ENCODE measurements around the gene BTBD9. TPM values are rescaled to one million over a fixed set of nuclear protein-coding genes. Genes with fewer than 3 reads are reported as not detected.

The BTBD9 gene
- total RNA-seq, 1 donor = 25.3 TPM

DNA sequence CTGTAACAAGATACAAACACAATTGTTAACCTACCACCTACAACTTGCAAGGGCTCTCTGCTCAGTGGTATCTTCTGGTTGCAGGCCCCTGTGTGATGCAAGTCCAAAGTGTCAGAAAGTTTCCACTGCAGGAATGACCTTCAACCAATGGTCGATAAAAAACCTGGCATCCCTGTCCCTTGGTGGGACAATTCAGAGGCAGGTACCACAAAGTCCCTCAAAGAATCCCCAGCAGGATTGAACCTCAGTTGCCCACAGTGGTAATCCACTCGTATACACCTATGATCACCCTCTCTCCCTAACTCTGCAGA, 47.3 kb upstream of the BTBD9 start:
- Histone ChIP-seq H3K36me3 (ENCODE audit: insufficient read depth, low read length) (peaks cover 15% of the 10 kb centered on the region), H3K4me1 (ENCODE audit: insufficient read depth, low read length) (no peaks in the 10 kb centered on the region), H3K79me2 (ENCODE audit: insufficient read depth, low read length) (peaks cover 50% of the 10 kb centered on the region), H3K9me3 (ENCODE audit: low read depth, low read length) (no peaks in the 10 kb centered on the region), H2AFZ (ENCODE audit: low read length) (no peak overlapping the region), H4K20me1 (ENCODE audit: insufficient read depth, low read length) (peaks cover 10% of the 10 kb centered on the region), H3K27ac (ENCODE audit: low read depth, low read length) (no peak overlapping the region), H3K4me2 (ENCODE audit: insufficient read depth, low read length) (no peak overlapping the region), H3K27me3 (ENCODE audit: insufficient read depth, low read length) (no peaks in the 10 kb centered on the region), H3K4me3 (ENCODE audit: insufficient read depth, low read length) (no peak overlapping the region)
- no peak for DNase-seq (ENCODE audit: insufficient read length, low spot score, missing footprints)
- TF ChIP-seq, protein P1, sequence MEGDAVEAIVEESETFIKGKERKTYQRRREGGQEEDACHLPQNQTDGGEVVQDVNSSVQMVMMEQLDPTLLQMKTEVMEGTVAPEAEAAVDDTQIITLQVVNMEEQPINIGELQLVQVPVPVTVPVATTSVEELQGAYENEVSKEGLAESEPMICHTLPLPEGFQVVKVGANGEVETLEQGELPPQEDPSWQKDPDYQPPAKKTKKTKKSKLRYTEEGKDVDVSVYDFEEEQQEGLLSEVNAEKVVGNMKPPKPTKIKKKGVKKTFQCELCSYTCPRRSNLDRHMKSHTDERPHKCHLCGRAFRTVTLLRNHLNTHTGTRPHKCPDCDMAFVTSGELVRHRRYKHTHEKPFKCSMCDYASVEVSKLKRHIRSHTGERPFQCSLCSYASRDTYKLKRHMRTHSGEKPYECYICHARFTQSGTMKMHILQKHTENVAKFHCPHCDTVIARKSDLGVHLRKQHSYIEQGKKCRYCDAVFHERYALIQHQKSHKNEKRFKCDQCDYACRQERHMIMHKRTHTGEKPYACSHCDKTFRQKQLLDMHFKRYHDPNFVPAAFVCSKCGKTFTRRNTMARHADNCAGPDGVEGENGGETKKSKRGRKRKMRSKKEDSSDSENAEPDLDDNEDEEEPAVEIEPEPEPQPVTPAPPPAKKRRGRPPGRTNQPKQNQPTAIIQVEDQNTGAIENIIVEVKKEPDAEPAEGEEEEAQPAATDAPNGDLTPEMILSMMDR (IDR thresholded peaks at IDR 0.05; ENCODE audit: extremely low read depth, low read depth, low read length) = no peak

DNA sequence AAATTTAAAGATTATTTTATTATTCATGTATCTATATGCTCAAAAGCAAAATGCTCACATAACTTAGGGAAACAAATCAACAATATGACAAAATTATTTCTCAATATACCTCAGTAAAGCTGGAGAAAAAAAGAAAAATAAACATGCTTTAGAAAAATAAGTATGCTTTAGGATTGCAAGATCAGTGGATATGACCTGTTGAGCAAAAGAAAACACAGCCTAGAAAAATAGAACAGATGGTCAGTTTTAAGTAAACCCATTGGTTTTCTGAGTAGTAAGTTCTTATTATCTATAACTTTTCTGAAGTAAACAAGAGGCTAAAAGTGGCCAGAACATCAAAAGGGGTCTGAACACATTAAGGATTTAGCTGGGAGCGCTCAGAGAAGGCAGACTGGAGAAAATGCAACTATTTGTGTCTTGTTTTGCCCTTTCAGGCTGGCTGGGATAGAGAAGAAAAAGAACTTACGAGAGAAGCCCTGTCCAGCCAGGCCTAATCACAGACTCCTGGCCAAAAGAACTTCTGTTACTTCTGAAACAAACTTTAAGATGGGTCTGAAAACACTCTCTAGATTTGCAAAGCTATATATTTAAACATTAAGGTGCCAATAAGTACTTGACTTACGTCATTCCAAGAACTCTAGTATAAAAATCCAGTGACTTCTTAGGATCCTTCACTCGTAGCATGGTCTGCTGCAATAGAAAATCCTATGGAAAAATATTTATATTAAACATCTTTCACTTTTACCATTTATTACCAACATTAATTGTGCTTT, 46.7 kb upstream of the BTBD9 start:
- peaks cover 45% of the 10 kb centered on the region for H3K79me2 ChIP-seq (ENCODE audit: insufficient read depth, low read length)
- H3K27ac ChIP-seq (ENCODE audit: low read depth, low read length) = no peak overlapping the region
- DNase-seq (ENCODE audit: insufficient read length, low spot score, missing footprints) = no peak
- no peak overlapping the region for H3K4me2 ChIP-seq (ENCODE audit: insufficient read depth, low read length)
- H3K27me3 ChIP-seq (ENCODE audit: insufficient read depth, low read length) = no peaks in the 10 kb centered on the region
- peaks cover 20% of the 10 kb centered on the region for H3K36me3 ChIP-seq (ENCODE audit: insufficient read depth, low read length)
- no peaks in the 10 kb centered on the region for H3K9me3 ChIP-seq (ENCODE audit: low read depth, low read length)
- no peak overlapping the region for H3K4me3 ChIP-seq (ENCODE audit: insufficient read depth, low read length)
- H4K20me1 ChIP-seq (ENCODE audit: insufficient read depth, low read length) = peaks cover 10% of the 10 kb centered on the region
- no peak overlapping the region for H2AFZ ChIP-seq (ENCODE audit: low read length)
- TF ChIP-seq, protein P1 (IDR thresholded peaks at IDR 0.05; ENCODE audit: extremely low read depth, low read depth, low read length) = no peak
- H3K4me1 ChIP-seq (ENCODE audit: insufficient read depth, low read length) = no peaks in the 10 kb centered on the region

DNA sequence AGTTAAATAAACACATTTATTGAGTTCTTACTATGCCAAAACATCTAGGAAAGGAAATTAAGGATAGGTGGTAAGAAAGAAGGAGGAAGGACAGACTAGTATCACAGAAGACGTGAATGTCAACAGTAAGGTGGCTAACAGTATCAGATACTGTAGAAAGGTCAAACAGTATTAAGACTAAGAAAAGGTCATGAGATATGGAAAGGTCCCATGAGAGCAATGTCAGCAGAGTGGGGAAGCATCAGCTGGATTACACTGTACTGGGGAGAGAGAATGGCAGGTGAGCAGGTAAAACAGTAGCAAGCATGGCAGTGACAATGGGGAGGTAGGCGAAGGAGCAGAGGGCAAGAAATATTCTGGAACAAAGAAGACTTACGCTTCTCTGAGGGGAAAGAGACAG, 45.2 kb upstream of the BTBD9 start:
- Histone ChIP-seq H3K79me2 (ENCODE audit: insufficient read depth, low read length) (peaks cover 32% of the 10 kb centered on the region), H3K27me3 (ENCODE audit: insufficient read depth, low read length) (no peaks in the 10 kb centered on the region), H3K4me3 (ENCODE audit: insufficient read depth, low read length) (no peak overlapping the region), H3K4me2 (ENCODE audit: insufficient read depth, low read length) (no peak overlapping the region), H2AFZ (ENCODE audit: low read length) (no peak overlapping the region), H3K27ac (ENCODE audit: low read depth, low read length) (no peak overlapping the region), H4K20me1 (ENCODE audit: insufficient read depth, low read length) (peaks cover 8% of the 10 kb centered on the region), H3K4me1 (ENCODE audit: insufficient read depth, low read length) (no peaks in the 10 kb centered on the region), H3K36me3 (ENCODE audit: insufficient read depth, low read length) (peaks cover 23% of the 10 kb centered on the region), H3K9me3 (ENCODE audit: low read depth, low read length) (no peaks in the 10 kb centered on the region)
- DNase-seq (ENCODE audit: insufficient read length, low spot score, missing footprints) = no peak
- TF ChIP-seq, protein P1 (IDR thresholded peaks at IDR 0.05; ENCODE audit: extremely low read depth, low read depth, low read length) = no peak

DNA sequence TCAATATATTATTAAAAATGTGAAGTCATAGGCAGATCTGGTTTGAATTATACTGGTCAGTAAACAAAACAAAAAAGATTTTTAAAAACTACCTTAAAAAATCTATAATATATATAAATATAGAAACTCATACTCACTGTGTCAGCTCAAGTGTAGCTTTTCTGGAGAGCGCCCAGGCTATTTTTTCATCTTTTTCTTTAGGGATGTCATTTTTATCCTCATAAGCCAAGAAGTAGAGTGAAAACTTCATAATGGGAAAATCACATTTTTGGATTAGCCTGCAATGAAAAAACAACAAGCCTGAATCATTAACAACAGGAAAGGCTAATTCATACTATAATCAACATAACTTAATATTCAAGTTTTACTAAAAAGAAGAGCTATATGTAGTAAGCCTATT, 44.5 kb upstream of the BTBD9 start:
- H3K9me3 ChIP-seq (ENCODE audit: low read depth, low read length) = no peaks in the 10 kb centered on the region
- no peak for DNase-seq (ENCODE audit: insufficient read length, low spot score, missing footprints)
- H3K27ac ChIP-seq (ENCODE audit: low read depth, low read length) = no peak overlapping the region
- H3K79me2 ChIP-seq (ENCODE audit: insufficient read depth, low read length) = peaks cover 28% of the 10 kb centered on the region
- peaks cover 8% of the 10 kb centered on the region for H4K20me1 ChIP-seq (ENCODE audit: insufficient read depth, low read length)
- H2AFZ ChIP-seq (ENCODE audit: low read length) = no peak overlapping the region
- peaks cover 23% of the 10 kb centered on the region for H3K36me3 ChIP-seq (ENCODE audit: insufficient read depth, low read length)
- TF ChIP-seq, protein P1 (IDR thresholded peaks at IDR 0.05; ENCODE audit: extremely low read depth, low read depth, low read length) = no peak
- no peaks in the 10 kb centered on the region for H3K4me1 ChIP-seq (ENCODE audit: insufficient read depth, low read length)
- H3K27me3 ChIP-seq (ENCODE audit: insufficient read depth, low read length) = no peaks in the 10 kb centered on the region
- no peak overlapping the region for H3K4me3 ChIP-seq (ENCODE audit: insufficient read depth, low read length)
- no peak overlapping the region for H3K4me2 ChIP-seq (ENCODE audit: insufficient read depth, low read length)

Measured in osteoblast (primary cell).